SK-N-MC (cell line): ENCODE data around the gene OSBPL5.

Source experiments
- DNase-seq: peaks from one replicate; pipeline ENCODE4 v3.0.0-alpha.2; 2011; ENCODE audit warnings: low read depth, low spot score
- H3K27ac ChIP-seq: fragments of 200-600 bp; sonication (generic); 2 replicates; pipeline ENCODE4 v1.5.1; 2016; ENCODE audit warnings: mixed run types
- H3K36me3 ChIP-seq: fragments of 200-600 bp; sonication (generic); 2 replicates; pipeline ENCODE4 v1.6.1; 2017; ENCODE audit warnings: antibody characterized with exemption, low read length, mixed read lengths; ENCODE audit not compliant: insufficient read depth
- H3K4me3 ChIP-seq: fragments of 200-600 bp; sonication (generic); 2 replicates; pipeline ENCODE4 v1.5.1; 2016
- H3K9ac ChIP-seq: fragments of 200-600 bp; sonication (generic); 2 replicates; pipeline ENCODE4 v1.8.0; 2017; ENCODE audit warnings: mixed run types, mixed read lengths; ENCODE audit not compliant: insufficient read length
- H3K9me3 ChIP-seq: fragments of 200-600 bp; sonication (generic); 2 replicates; pipeline ENCODE4 v1.6.1; 2017; ENCODE audit warnings: low read depth, mild to moderate bottlenecking, antibody characterized with exemption, low read length, moderate library complexity, mixed read lengths
- EZH2 ChIP-seq: fragments of 200-600 bp; sonication (generic); IDR thresholded peaks from one replicate; pipeline ENCODE4 v1.6.1; 2017; ENCODE audit warnings: antibody characterized with exemption
- FOXP2 ChIP-seq: optimal IDR thresholded peaks from 2 replicates; pipeline ENCODE3; 2011; ENCODE audit warnings: mild to moderate bottlenecking, moderate library complexity; ENCODE audit not compliant: insufficient read depth; ENCODE audit errors: extremely low read length, control extremely low read depth
- POLR2AphosphoS5 ChIP-seq: IDR thresholded peaks from 2 replicates; pipeline ENCODE4 v1.6.1; 2012; ENCODE audit warnings: mild to moderate bottlenecking, low read depth, low read length, borderline replicate concordance

OSBPL5 gene

GRCh38 chr11:3109434-3109833 lies 55.7 kb downstream of the OSBPL5 start:
- TF ChIP-seq FOXP2 (no peak), EZH2 (no peak), POLR2AphosphoS5 (no peak)
- H3K9ac ChIP-seq, result no peak overlapping the region
- H3K27ac ChIP-seq, result no peak overlapping the region
- no peak overlapping the region for H3K4me3 ChIP-seq
- no peak for DNase-seq
- no peaks in the 10 kb centered on the region for H3K36me3 ChIP-seq
- 0 out of 2 replicates have a peak, but pooled peaks cover 2% of the 10 kb centered on the region for H3K9me3 ChIP-seq

GRCh38 chr11:3108183-3108721 lies 56.9 kb downstream of the OSBPL5 start:
- Histone ChIP-seq H3K36me3 (no peaks in the 10 kb centered on the region), H3K9ac (no peak overlapping the region), H3K9me3 (0 out of 2 replicates have a peak, but pooled peaks cover under 1% of the 10 kb centered on the region), H3K4me3 (no peak overlapping the region), H3K27ac (no peak overlapping the region)
- no peak for DNase-seq
- TF ChIP-seq EZH2 (no peak), POLR2AphosphoS5 (no peak), FOXP2 (no peak)

GRCh38 chr11:3107608-3108182 lies 57.4 kb downstream of the OSBPL5 start:
- TF ChIP-seq EZH2 (no peak), POLR2AphosphoS5 (no peak), FOXP2 (no peak)
- Histone ChIP-seq H3K4me3 (no peak overlapping the region), H3K36me3 (no peaks in the 10 kb centered on the region), H3K9ac (no peak overlapping the region), H3K27ac (no peak overlapping the region), H3K9me3 (no peaks in the 10 kb centered on the region)
- DNase-seq, result no peak

- no peak overlapping the region for H3K9ac ChIP-seq
- H3K36me3 ChIP-seq, result no peaks in the 10 kb centered on the region
- no peak overlapping the region for H3K27ac ChIP-seq
- DNase-seq, result no peak
- H3K9me3 ChIP-seq, result no peaks in the 10 kb centered on the region
- TF ChIP-seq EZH2, result no peak
- no peak for TF ChIP-seq FOXP2
- no peak for TF ChIP-seq POLR2AphosphoS5
- H3K4me3 ChIP-seq, result no peak overlapping the region
Measured at GRCh38 chr11:3106736-3107524, 58.2 kb downstream of the OSBPL5 start.

- Histone ChIP-seq H3K4me3 (no peak overlapping the region), H3K9ac (no peak overlapping the region), H3K9me3 (no peaks in the 10 kb centered on the region), H3K27ac (no peak overlapping the region), H3K36me3 (no peaks in the 10 kb centered on the region)
- no peak for DNase-seq
- TF ChIP-seq EZH2, result no peak
- TF ChIP-seq FOXP2, result no peak
- no peak for TF ChIP-seq POLR2AphosphoS5
Measured at GRCh38 chr11:3105791-3106735, 59.0 kb downstream of the OSBPL5 start.

GRCh38 chr11:3104961-3105790 lies 59.9 kb downstream of the OSBPL5 start:
- no peaks in the 10 kb centered on the region for H3K36me3 ChIP-seq

GRCh38 chr11:3104051-3104714 lies 60.9 kb downstream of the OSBPL5 start:
- Histone ChIP-seq H3K9ac (no peak overlapping the region), H3K36me3 (no peaks in the 10 kb centered on the region), H3K9me3 (no peaks in the 10 kb centered on the region), H3K4me3 (no peak overlapping the region), H3K27ac (no peak overlapping the region)
- TF ChIP-seq POLR2AphosphoS5 (no peak), EZH2 (no peak), FOXP2 (no peak)
- DNase-seq, result no peak

More at GRCh38 chr11:3104961-3105790, 59.9 kb downstream of the OSBPL5 start:
- H3K27ac ChIP-seq, result no peak overlapping the region
- no peak overlapping the region for H3K9ac ChIP-seq
- H3K4me3 ChIP-seq, result no peak overlapping the region
- TF ChIP-seq FOXP2 (no peak), EZH2 (no peak), POLR2AphosphoS5 (no peak)
- no peaks in the 10 kb centered on the region for H3K9me3 ChIP-seq
- DNase-seq, result no peak
